Measurements from ENCODE around the gene AVPR2. TPM values are rescaled to one million over a fixed set of nuclear protein-coding genes. Genes with fewer than 3 reads are reported as not detected.
A peak's percentile ranks its signal among the peaks of the same experiment; 100 is the strongest.

Gene AVPR2
- total RNA-seq, 6 donors from 2014 or later = 1.2 to 2.8 (median 1.4) TPM; not detected in 3

DNA sequence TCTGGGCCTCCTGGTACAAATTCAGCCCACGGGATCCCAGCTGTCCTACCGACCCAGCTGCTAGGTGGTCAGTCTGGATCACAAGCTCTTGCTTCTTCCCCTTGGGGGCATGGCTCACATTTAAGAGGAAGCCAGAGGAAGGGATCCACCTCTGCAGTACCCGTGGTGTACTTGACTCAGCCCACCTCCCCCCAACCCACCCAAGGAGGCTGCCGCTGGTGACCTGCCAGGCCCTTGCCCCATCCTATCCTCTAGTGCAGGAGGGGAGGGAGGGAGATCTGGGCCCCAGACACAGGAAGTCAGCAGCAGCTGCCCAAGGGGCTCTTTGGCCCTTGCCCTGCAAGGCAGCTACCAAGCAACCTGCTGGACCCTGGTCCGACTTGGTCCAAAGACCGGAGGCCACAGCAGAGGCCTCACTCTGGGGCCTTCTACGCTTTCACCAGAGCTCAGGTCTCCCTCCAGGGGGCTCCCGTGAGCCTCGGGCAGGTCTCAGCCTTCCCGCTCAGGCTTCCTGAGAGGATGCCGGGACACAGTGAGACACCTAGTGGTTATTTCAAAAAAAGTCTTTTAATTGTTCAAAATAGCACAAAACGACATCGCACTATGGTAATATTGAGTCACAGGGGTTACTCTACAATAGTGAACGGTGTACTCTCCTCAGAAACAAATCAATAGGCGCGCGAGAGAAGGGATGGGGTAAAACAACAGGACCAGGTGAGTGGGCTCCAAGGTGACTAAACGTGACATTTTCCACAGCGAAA lies 42.7 kb downstream of the AVPR2 start:
- peak overlapping the region; percentile 30 to 78 (median 58) for H3K27ac ChIP-seq
- H3K4me1 ChIP-seq = peaks cover 10 to 52% (median 12%) of the 10 kb centered on the region in 4 donors
- H3K9me3 ChIP-seq = no peaks in the 10 kb centered on the region
- peak in 1 of 2 donors; percentile 79 for DNase-seq
- H3K4me3 ChIP-seq = no peak overlapping the region
- WGBS, 2 donors = 47 to 50% methylated on average over 8 to 18 of the region's 19 CpGs
- no peaks in the 10 kb centered on the region for H3K27me3 ChIP-seq
- no peak for TF ChIP-seq EP300 (IDR thresholded peaks at IDR 0.05)
- TF ChIP-seq, protein P1, sequence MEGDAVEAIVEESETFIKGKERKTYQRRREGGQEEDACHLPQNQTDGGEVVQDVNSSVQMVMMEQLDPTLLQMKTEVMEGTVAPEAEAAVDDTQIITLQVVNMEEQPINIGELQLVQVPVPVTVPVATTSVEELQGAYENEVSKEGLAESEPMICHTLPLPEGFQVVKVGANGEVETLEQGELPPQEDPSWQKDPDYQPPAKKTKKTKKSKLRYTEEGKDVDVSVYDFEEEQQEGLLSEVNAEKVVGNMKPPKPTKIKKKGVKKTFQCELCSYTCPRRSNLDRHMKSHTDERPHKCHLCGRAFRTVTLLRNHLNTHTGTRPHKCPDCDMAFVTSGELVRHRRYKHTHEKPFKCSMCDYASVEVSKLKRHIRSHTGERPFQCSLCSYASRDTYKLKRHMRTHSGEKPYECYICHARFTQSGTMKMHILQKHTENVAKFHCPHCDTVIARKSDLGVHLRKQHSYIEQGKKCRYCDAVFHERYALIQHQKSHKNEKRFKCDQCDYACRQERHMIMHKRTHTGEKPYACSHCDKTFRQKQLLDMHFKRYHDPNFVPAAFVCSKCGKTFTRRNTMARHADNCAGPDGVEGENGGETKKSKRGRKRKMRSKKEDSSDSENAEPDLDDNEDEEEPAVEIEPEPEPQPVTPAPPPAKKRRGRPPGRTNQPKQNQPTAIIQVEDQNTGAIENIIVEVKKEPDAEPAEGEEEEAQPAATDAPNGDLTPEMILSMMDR (IDR thresholded peaks at IDR 0.05) = peak; percentile 65 to 85 (median 74)
- peaks cover 0 to 41% (median 26%) of the 10 kb centered on the region in 4 donors for H3K36me3 ChIP-seq
- ATAC-seq (ENCODE audit: low FRiP score in 2 of 2) = peak; percentile 82 to 89

DNA sequence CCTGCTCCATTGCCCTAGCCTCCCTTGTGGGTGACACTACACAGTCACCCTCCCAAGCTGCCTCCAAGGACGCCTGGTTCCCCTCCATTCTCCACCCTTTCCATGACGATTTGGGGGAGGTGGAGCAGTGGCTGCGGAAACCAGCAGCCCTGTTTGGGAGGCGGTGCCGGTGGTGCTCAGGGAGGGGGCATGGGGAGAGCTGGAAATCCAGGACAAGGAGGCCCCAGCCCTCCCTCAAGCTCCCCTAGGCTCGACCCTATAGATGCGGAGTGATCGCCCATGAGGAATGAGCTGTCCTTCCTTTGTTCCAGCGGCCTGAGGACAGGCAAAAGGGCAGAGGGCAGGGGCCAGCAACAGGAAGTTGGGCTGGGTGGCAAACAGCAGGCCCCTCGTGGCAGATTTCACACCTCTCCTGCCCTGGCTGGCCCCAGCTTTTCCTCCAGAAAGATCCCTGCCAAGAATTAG lies 43.6 kb downstream of the AVPR2 start:
- Histone ChIP-seq H3K27ac (peak overlapping the region; percentile 35 to 78 (median 58)), H3K4me3 (no peak overlapping the region), H3K27me3 (no peaks in the 10 kb centered on the region), H3K4me1 (peaks cover 10 to 47% (median 12%) of the 10 kb centered on the region in 4 donors), H3K9me3 (no peaks in the 10 kb centered on the region), H3K36me3 (peaks cover 0 to 48% (median 33%) of the 10 kb centered on the region in 4 donors)
- DNase-seq (no peak), ATAC-seq (ENCODE audit: low FRiP score in 2 of 2) (no peak)
- TF ChIP-seq POLR2AphosphoS5 (IDR thresholded peaks at IDR 0.05) (no peak), EP300 (IDR thresholded peaks at IDR 0.05) (no peak), POLR2A (IDR thresholded peaks at IDR 0.05) (no peak)
- TF ChIP-seq, protein P1 (IDR thresholded peaks at IDR 0.05) = no peak
- WGBS, 2 donors = 24 to 69% methylated on average over 2 to 10 of the region's 10 CpGs

DNA sequence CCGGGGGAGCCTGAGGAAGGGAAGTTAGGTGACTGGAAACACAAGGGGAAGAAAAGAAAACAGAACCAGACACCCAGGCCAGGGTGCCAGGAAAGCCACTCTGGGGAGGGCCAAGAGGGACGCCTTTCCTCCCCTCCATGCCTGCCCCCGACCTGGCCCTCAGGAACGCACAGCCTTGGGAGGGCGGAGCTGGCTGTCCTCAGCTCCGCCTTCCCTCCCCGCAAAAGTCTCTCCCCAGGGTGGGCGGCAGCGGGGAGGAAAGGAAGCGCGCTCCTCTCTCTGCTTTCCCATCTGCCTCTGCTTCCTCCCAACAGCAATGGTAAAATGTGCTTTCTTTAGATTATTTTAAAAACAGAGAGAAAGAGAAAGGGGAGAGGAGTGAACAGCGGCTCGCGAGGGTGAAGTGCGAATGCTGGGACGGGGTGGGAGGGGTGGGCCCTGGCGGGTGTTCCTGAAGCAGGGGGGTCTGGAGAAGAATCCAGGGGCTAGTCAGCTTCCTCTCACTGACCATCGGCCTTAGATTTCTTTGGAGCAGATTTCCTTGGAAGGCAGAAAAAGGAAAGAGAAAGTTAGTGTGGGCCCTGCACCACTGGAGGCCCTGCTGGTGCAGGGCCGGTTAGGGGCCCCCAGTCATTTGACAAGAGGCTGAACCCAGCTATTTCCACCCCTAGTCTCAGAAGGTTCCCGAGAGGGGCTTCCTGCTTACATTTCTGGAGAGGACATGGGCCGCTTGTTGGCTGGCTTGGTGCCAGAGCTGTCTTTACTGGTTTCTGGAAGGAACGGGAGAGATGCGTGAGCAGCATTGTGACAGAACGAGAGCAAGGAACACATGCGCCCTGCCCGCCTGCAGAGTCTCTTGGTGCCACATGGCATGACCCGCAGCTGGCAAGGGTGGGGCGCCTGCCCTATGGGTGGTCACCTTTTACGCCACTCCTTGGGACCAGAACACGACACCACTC lies 44.7 kb downstream of the AVPR2 start:
- peaks cover 10 to 42% (median 12%) of the 10 kb centered on the region in 4 donors for H3K4me1 ChIP-seq
- DNase-seq (no peak), ATAC-seq (ENCODE audit: low FRiP score in 2 of 2) (no peak)
- H3K27ac ChIP-seq = peak overlapping the region; percentile 21 to 78 (median 52)
- H3K4me3 ChIP-seq = no peak overlapping the region
- WGBS, 2 donors = 50 to 60% methylated on average over 16 to 29 of the region's 30 CpGs
- peaks cover 0 to 58% (median 42%) of the 10 kb centered on the region in 4 donors for H3K36me3 ChIP-seq
- H3K9me3 ChIP-seq = no peaks in the 10 kb centered on the region
- no peak for TF ChIP-seq EP300 (IDR thresholded peaks at IDR 0.05)
- TF ChIP-seq, protein P1 (IDR thresholded peaks at IDR 0.05) = no peak
- TF ChIP-seq POLR2A (IDR thresholded peaks at IDR 0.05) = no peak
- TF ChIP-seq POLR2AphosphoS5 (IDR thresholded peaks at IDR 0.05) = no peak
- H3K27me3 ChIP-seq = no peaks in the 10 kb centered on the region

DNA sequence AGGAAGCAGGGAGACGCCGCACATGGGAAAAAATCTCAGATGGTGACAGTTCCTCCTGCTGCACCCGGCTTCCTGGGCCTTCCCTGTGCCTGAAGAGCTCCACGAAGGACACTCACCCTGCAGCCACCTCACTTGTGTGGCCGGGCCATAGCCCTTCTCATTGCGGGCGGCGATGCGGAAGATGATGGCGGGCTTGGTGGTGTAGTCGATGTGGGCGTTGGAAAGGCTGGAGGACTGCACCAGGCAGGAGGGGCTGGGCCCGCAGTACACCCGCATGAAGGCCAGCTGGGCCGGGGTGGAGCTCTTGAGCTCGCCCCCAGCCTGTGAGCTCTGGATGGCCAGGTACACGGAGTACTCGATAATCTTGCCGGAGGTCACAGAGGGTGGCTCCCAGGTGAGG lies 45.7 kb downstream of the AVPR2 start:
- Histone ChIP-seq H3K27ac (peak overlapping the region in 2 of 4 donors; percentile 69 to 78), H3K4me3 (no peak overlapping the region), H3K36me3 (peaks cover 0 to 69% (median 49%) of the 10 kb centered on the region in 4 donors), H3K9me3 (no peaks in the 10 kb centered on the region), H3K4me1 (peaks cover 10 to 33% (median 12%) of the 10 kb centered on the region in 4 donors), H3K27me3 (no peaks in the 10 kb centered on the region)
- 60 to 93% methylated on average over 1 to 19 of the region's 19 CpGs for WGBS, 2 donors
- ATAC-seq (ENCODE audit: low FRiP score in 2 of 2) (no peak), DNase-seq (no peak)
- TF ChIP-seq POLR2A (IDR thresholded peaks at IDR 0.05) = no peak
- TF ChIP-seq POLR2AphosphoS5 (IDR thresholded peaks at IDR 0.05) = no peak
- TF ChIP-seq, protein P1 (IDR thresholded peaks at IDR 0.05) = no peak
- TF ChIP-seq EP300 (IDR thresholded peaks at IDR 0.05) = no peak

All from upper lobe of left lung (tissue), 6 donors.